ENCODE measurements around the gene HOXD10. TPM values are rescaled to one million over a fixed set of nuclear protein-coding genes. Genes with fewer than 3 reads are reported as not detected.

HOXD10 gene
- total RNA-seq, 1 donor: 58.7 TPM

- no peak for DNase-seq (ENCODE audit: low read depth)
- H3K4me3 ChIP-seq (ENCODE audit: low read depth, low read length): no peak overlapping the region
- no peak for TF ChIP-seq CTCF (IDR thresholded peaks at IDR 0.05; ENCODE audit: insufficient read depth, low read depth, low read length)
These were observed 32.9 kb downstream of the HOXD10 start for GRCh38 chr2:176149481-176149938.

- DNase-seq (ENCODE audit: low read depth): no peak
- H3K4me3 ChIP-seq (ENCODE audit: low read depth, low read length): no peak overlapping the region
- TF ChIP-seq CTCF (IDR thresholded peaks at IDR 0.05; ENCODE audit: insufficient read depth, low read depth, low read length): no peak
These were observed 33.5 kb downstream of the HOXD10 start for GRCh38 chr2:176149939-176150583.

- no peak for DNase-seq (ENCODE audit: low read depth)
- no peak overlapping the region for H3K4me3 ChIP-seq (ENCODE audit: low read depth, low read length)
- no peak for TF ChIP-seq CTCF (IDR thresholded peaks at IDR 0.05; ENCODE audit: insufficient read depth, low read depth, low read length)
These were observed 34.2 kb downstream of the HOXD10 start for GRCh38 chr2:176150584-176151441.

- no peak for DNase-seq (ENCODE audit: low read depth)
- no peak for TF ChIP-seq CTCF (IDR thresholded peaks at IDR 0.05; ENCODE audit: insufficient read depth, low read depth, low read length)
- no peak within 1 kb of the TSS for H3K4me3 ChIP-seq (ENCODE audit: low read depth, low read length)
These were observed 35.1 kb downstream of the HOXD10 start, which contains the start of gene HOXD4 for GRCh38 chr2:176151442-176152287. HOXD4 (plus strand) TSS chr2:176151550; CDS start chr2:176151634, 84 bp downstream.

- TF ChIP-seq CTCF (IDR thresholded peaks at IDR 0.05; ENCODE audit: insufficient read depth, low read depth, low read length): no peak
These were observed 36.0 kb downstream of the HOXD10 start for GRCh38 chr2:176152350-176153181.

More at GRCh38 chr2:176152350-176153181, 36.0 kb downstream of the HOXD10 start:
- no peak for DNase-seq (ENCODE audit: low read depth)
- H3K4me3 ChIP-seq (ENCODE audit: low read depth, low read length): no peak overlapping the region

Data from fibroblast of villous mesenchyme (primary cell).